A673 (cell line): ENCODE measurements around the gene SPRED1. TPM values are rescaled to one million over a fixed set of nuclear protein-coding genes. Genes with fewer than 3 reads are reported as not detected.

ENCODE experiments used
- BruUV-seq: library from RNA; stranded (reverse); fragments of 400-500 nt; replicated peaks from 2 replicates; lab custom pipeline; 2021; lab: Mats Ljungman, UMichigan
- CTCF ChIA-PET: fragments of 300-600 bp; sonication (Branson Sonifier 250); formaldehyde crosslinking; loops from one replicate; lab custom pipeline; 2022; ENCODE audit warnings: antibody characterized with exemption; lab: Charles Lee
- POLR2A ChIA-PET: fragments of 300-600 bp; sonication (Branson Sonifier 250); formaldehyde crosslinking; loops from one replicate; lab custom pipeline; 2022; ENCODE audit warnings: antibody characterized with exemption; ENCODE audit not compliant: low non-redundant PET; lab: Charles Lee
- DNase-seq: peaks from one replicate; pipeline ENCODE4 v3.0.0-alpha.2; 2015; ENCODE audit warnings: low spot score
- H3K27ac ChIP-seq: fragments of 200-600 bp; sonication (generic); 2 replicates; pipeline ENCODE4 v1.5.1; 2016; ENCODE audit warnings: mixed run types, low read depth, mild to moderate bottlenecking, mixed read lengths, antibody characterized with exemption, low read length; ENCODE audit not compliant: poor library complexity, severe bottlenecking
- H3K27me3 ChIP-seq: fragments of 200-600 bp; sonication (generic); replicated peaks from 2 replicates; pipeline ENCODE4 v1.6.1; 2017; ENCODE audit warnings: mixed run types, low read depth, mild to moderate bottlenecking, mixed read lengths, antibody characterized with exemption, low read length; ENCODE audit not compliant: insufficient read depth, poor library complexity
- H3K36me3 ChIP-seq: fragments of 200-600 bp; sonication (generic); 2 replicates; pipeline ENCODE4 v1.6.1; 2016; ENCODE audit warnings: mixed run types, mild to moderate bottlenecking, mixed read lengths, antibody characterized with exemption, low read length; ENCODE audit not compliant: insufficient read depth, poor library complexity, severe bottlenecking
- H3K4me1 ChIP-seq: fragments of 200-600 bp; sonication (generic); 2 replicates; pipeline ENCODE4 v1.6.1; 2017; ENCODE audit warnings: mixed run types, mild to moderate bottlenecking, mixed read lengths, antibody characterized with exemption, low read length; ENCODE audit not compliant: insufficient read depth, poor library complexity, severe bottlenecking
- H3K4me3 ChIP-seq: fragments of 200-600 bp; sonication (generic); 2 replicates; pipeline ENCODE4 v1.5.1; 2016; ENCODE audit warnings: low read depth, mixed run types, mild to moderate bottlenecking, mixed read lengths, low read length; ENCODE audit not compliant: poor library complexity, severe bottlenecking
- H3K9me3 ChIP-seq: fragments of 200-600 bp; sonication (generic); 2 replicates; pipeline ENCODE4 v1.6.1; 2016; ENCODE audit warnings: mixed run types, low read depth, mild to moderate bottlenecking, mixed read lengths, antibody characterized with exemption, low read length; ENCODE audit not compliant: poor library complexity, severe bottlenecking
- EZH2 ChIP-seq: fragments of 200-600 bp; sonication (generic); IDR thresholded peaks from 2 replicates; pipeline ENCODE4 v1.6.1; 2017; ENCODE audit warnings: borderline replicate concordance, low read depth, mild to moderate bottlenecking, mixed read lengths, antibody characterized with exemption, low read length; ENCODE audit not compliant: poor library complexity, severe bottlenecking
- intact Hi-C: fragments of 100-400 bp; cut with micrococcal nuclease; formaldehyde crosslinking; loops from one replicate; pipeline ENCODE4 v1.10.0; 2022; ENCODE audit not compliant: unreplicated experiment
- total RNA-seq: library from RNA; stranded (reverse); gene quantifications from 2 replicates; pipeline ENCODE4 v1.2.3, GENCODE V29; 2021
- TF ChIP-seq, protein P1 (sequence below): fragments of 300-800, 200-600 bp; sonication (generic); conservative IDR thresholded peaks from 2 replicates; pipeline ENCODE4 v1.5.1; 2017; ENCODE audit warnings: low read depth, mild to moderate bottlenecking, antibody characterized with exemption, low read length, moderate library complexity, mixed read lengths

SPRED1 gene
- total RNA-seq, 1 experiment from 2014 or later = 17.3 TPM

DNA sequence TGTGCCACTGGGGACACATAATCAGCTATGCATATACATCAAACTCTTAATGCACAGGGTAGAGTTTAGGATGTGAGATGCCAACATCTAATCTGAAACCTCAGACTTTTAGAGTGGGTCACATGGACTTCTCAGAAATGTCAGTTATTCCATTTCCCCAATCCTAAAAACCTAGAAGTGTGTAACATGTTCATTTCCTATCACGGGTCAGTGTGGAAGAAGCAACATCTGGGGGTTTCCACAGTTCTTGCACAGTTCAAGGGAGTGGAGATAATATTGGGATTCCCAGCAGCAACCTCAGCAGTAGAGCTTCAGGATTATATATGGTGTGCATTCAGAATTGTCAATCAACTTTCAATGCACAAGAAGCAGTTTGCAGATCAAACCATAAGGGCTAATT, 44.4 kb upstream of the SPRED1 start:
- DNase-seq = no peak
- Histone ChIP-seq H3K27me3 (no peaks in the 10 kb centered on the region), H3K36me3 (no peaks in the 10 kb centered on the region), H3K27ac (no peak overlapping the region), H3K4me3 (no peak overlapping the region), H3K4me1 (no peaks in the 10 kb centered on the region), H3K9me3 (no peaks in the 10 kb centered on the region)
- TF ChIP-seq, protein P1, sequence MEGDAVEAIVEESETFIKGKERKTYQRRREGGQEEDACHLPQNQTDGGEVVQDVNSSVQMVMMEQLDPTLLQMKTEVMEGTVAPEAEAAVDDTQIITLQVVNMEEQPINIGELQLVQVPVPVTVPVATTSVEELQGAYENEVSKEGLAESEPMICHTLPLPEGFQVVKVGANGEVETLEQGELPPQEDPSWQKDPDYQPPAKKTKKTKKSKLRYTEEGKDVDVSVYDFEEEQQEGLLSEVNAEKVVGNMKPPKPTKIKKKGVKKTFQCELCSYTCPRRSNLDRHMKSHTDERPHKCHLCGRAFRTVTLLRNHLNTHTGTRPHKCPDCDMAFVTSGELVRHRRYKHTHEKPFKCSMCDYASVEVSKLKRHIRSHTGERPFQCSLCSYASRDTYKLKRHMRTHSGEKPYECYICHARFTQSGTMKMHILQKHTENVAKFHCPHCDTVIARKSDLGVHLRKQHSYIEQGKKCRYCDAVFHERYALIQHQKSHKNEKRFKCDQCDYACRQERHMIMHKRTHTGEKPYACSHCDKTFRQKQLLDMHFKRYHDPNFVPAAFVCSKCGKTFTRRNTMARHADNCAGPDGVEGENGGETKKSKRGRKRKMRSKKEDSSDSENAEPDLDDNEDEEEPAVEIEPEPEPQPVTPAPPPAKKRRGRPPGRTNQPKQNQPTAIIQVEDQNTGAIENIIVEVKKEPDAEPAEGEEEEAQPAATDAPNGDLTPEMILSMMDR = no peak
- no peak for TF ChIP-seq EZH2
- intact Hi-C loops = no loop called here
- ChIA-PET CTCF (no interaction called here), POLR2A (no interaction called here)
- BruUV-seq = no TSS peak

DNA sequence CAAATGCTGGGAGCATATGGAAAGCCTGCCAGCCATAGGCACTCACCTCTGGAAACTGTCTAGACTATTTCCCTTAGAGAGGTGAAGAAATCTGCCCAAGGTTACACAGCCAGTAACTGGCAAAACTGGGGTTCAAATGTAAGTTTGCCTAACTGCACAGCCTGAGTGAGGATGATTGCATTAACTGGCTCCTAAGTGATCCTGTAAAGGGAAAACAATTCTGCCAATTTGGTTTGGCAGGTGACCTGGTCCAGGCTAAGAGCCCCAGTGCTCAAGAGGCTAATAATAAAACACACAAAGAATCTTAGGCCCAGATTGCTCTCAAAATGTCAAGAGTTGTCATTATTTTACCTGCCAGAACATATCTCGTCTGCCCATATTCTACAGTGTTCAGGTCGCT, 43.9 kb upstream of the SPRED1 start:
- H3K9me3 ChIP-seq = no peaks in the 10 kb centered on the region
- no peaks in the 10 kb centered on the region for H3K27me3 ChIP-seq
- no peak overlapping the region for H3K27ac ChIP-seq
- no peak for TF ChIP-seq EZH2
- TF ChIP-seq, protein P1 = no peak
- DNase-seq = no peak
- H3K36me3 ChIP-seq = no peaks in the 10 kb centered on the region
- POLR2A ChIA-PET = no interaction called here
- BruUV-seq = no TSS peak
- CTCF ChIA-PET = no interaction called here
- no peak overlapping the region for H3K4me3 ChIP-seq
- intact Hi-C loops = no loop called here
- no peaks in the 10 kb centered on the region for H3K4me1 ChIP-seq

DNA sequence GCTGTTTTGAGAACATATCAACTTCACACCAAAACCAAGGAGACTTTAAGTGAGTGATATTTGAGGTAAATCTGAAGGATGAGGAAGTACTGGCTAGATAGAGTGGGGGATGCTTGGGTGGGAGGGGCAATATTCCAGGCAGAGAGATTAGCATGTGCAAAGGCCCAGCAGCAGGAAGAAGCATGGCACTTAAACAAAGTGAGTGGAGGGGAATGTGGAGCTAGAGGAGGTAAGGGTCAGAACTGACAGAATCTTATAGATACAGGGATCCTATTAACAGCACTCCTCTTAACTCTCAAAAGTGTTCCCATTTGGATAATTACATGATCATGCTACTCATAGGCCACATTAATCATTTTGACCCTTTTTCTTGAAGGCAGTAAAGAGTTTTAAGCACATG, 41.4 kb upstream of the SPRED1 start:
- Histone ChIP-seq H3K27me3 (no peaks in the 10 kb centered on the region), H3K4me1 (no peaks in the 10 kb centered on the region), H3K9me3 (no peaks in the 10 kb centered on the region), H3K27ac (no peak overlapping the region), H3K36me3 (no peaks in the 10 kb centered on the region), H3K4me3 (no peak overlapping the region)
- ChIA-PET CTCF (no interaction called here), POLR2A (no interaction called here)
- BruUV-seq = no TSS peak
- no peak for TF ChIP-seq EZH2
- TF ChIP-seq, protein P1 = no peak
- intact Hi-C loops = no loop called here
- no peak for DNase-seq
